Measurements from ENCODE around the gene GRAMD1C.
A peak's percentile ranks its signal among the peaks of the same experiment; 100 is the strongest.

The GRAMD1C gene

GRCh38 chr3:113831103-113831355 is 7.6 kb upstream of the GRAMD1C start:
- H3K27me3 ChIP-seq (replicated peaks; ENCODE audit: insufficient read depth, low read length): no peaks in the 10 kb centered on the region
- H3K4me2 ChIP-seq (ENCODE audit: low read depth, low read length): no peak overlapping the region
- no peaks in the 10 kb centered on the region for H3K79me2 ChIP-seq (ENCODE audit: low read length)
- no peak for DNase-seq
- H3K27ac ChIP-seq (ENCODE audit: low read length): no peak overlapping the region
- no peaks in the 10 kb centered on the region for H3K36me3 ChIP-seq (replicated peaks; ENCODE audit: insufficient read depth, low read length)
- H3K9ac ChIP-seq (ENCODE audit: low read length): no peak overlapping the region
- H3K9me2 ChIP-seq (replicated peaks; ENCODE audit: insufficient read depth, low read length): no peaks in the 10 kb centered on the region
- no peak for TF ChIP-seq CTCF (IDR thresholded peaks at IDR 0.05; ENCODE audit: low read length)
- TF ChIP-seq EZH2 (optimal IDR thresholded peaks at IDR 0.05; ENCODE audit: low read depth, low read length): no peak
- TF ChIP-seq EZH2phosphoT487 (IDR thresholded peaks at IDR 0.05; ENCODE audit: low read length): no peak
- H3F3A ChIP-seq (ENCODE audit: insufficient read depth, low read length): no peaks in the 10 kb centered on the region
- H2AFZ ChIP-seq (ENCODE audit: low read length): no peak overlapping the region
- no peaks in the 10 kb centered on the region for H4K20me1 ChIP-seq (ENCODE audit: insufficient read depth, low read length)
- H3K4me3 ChIP-seq (ENCODE audit: low read length): no peak overlapping the region
- peaks cover 8% of the 10 kb centered on the region; the same call in 1 of the 2 replicates for H3K4me1 ChIP-seq (ENCODE audit: low read length)
- no peaks in the 10 kb centered on the region for H3K9me3 ChIP-seq (replicated peaks; ENCODE audit: insufficient read depth, low read length)

GRCh38 chr3:113832477-113833164 is 6.0 kb upstream of the GRAMD1C start:
- no peak overlapping the region for H3K9ac ChIP-seq (ENCODE audit: low read length)
- H4K20me1 ChIP-seq (ENCODE audit: insufficient read depth, low read length): no peaks in the 10 kb centered on the region
- H3K4me2 ChIP-seq (ENCODE audit: low read depth, low read length): peak overlapping the region; percentile 9; the same call in 1 of the 2 replicates
- H3K36me3 ChIP-seq (replicated peaks; ENCODE audit: insufficient read depth, low read length): no peaks in the 10 kb centered on the region
- H3F3A ChIP-seq (ENCODE audit: insufficient read depth, low read length): no peaks in the 10 kb centered on the region
- H3K79me2 ChIP-seq (ENCODE audit: low read length): no peaks in the 10 kb centered on the region
- H3K9me3 ChIP-seq (replicated peaks; ENCODE audit: insufficient read depth, low read length): no peaks in the 10 kb centered on the region
- H3K4me3 ChIP-seq (ENCODE audit: low read length): no peak overlapping the region
- H2AFZ ChIP-seq (ENCODE audit: low read length): no peak overlapping the region; the same call in 1 of the 2 replicates
- H3K27me3 ChIP-seq (replicated peaks; ENCODE audit: insufficient read depth, low read length): no peaks in the 10 kb centered on the region
- TF ChIP-seq EZH2phosphoT487 (IDR thresholded peaks at IDR 0.05; ENCODE audit: low read length) (no peak), CTCF (IDR thresholded peaks at IDR 0.05; ENCODE audit: low read length) (no peak), EZH2 (optimal IDR thresholded peaks at IDR 0.05; ENCODE audit: low read depth, low read length) (no peak)
- H3K9me2 ChIP-seq (replicated peaks; ENCODE audit: insufficient read depth, low read length): no peaks in the 10 kb centered on the region
- DNase-seq: peak; percentile 18
- H3K4me1 ChIP-seq (ENCODE audit: low read length): peaks cover 8% of the 10 kb centered on the region; the same call in 1 of the 2 replicates
- H3K27ac ChIP-seq (ENCODE audit: low read length): no peak overlapping the region

DNA sequence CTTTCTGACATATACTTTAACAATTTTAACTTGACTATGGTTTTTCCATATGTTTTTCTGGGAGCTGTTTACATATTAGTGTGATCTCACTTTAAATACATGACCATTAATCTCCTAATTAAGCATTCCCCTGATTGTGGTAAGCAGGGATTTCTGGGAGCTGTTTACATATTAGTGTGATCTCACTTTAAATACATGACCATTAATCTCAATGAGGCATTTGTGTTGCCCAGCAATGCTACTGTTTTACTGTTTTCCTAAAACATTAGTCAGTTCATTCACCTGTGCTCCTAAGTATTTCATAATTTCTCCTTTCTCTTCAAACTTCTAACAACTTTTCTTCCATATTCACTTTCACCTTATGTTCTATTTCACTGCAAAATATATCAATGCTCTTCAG is 3.6 kb upstream of the GRAMD1C start:
- Histone ChIP-seq H3K4me2 (ENCODE audit: low read depth, low read length) (no peak overlapping the region), H3K9me3 (replicated peaks; ENCODE audit: insufficient read depth, low read length) (no peaks in the 10 kb centered on the region), H3K9ac (ENCODE audit: low read length) (no peak overlapping the region), H3K79me2 (ENCODE audit: low read length) (no peaks in the 10 kb centered on the region), H3K4me3 (ENCODE audit: low read length) (no peak overlapping the region), H3K9me2 (replicated peaks; ENCODE audit: insufficient read depth, low read length) (no peaks in the 10 kb centered on the region), H2AFZ (ENCODE audit: low read length) (no peak overlapping the region), H3K4me1 (ENCODE audit: low read length) (peaks cover 8% of the 10 kb centered on the region; the same call in 1 of the 2 replicates), H3K27me3 (replicated peaks; ENCODE audit: insufficient read depth, low read length) (no peaks in the 10 kb centered on the region), H4K20me1 (ENCODE audit: insufficient read depth, low read length) (no peaks in the 10 kb centered on the region), H3K27ac (ENCODE audit: low read length) (no peak overlapping the region), H3K36me3 (replicated peaks; ENCODE audit: insufficient read depth, low read length) (no peaks in the 10 kb centered on the region), H3F3A (ENCODE audit: insufficient read depth, low read length) (no peaks in the 10 kb centered on the region)
- TF ChIP-seq EZH2 (optimal IDR thresholded peaks at IDR 0.05; ENCODE audit: low read depth, low read length) (no peak), EZH2phosphoT487 (IDR thresholded peaks at IDR 0.05; ENCODE audit: low read length) (no peak), CTCF (IDR thresholded peaks at IDR 0.05; ENCODE audit: low read length) (no peak)
- no peak for DNase-seq

All from MM.1S (cell line).